PC-3 (cell line): ENCODE results near the gene LRFN5. TPM values are rescaled to one million over a fixed set of nuclear protein-coding genes. Genes with fewer than 3 reads are reported as not detected.
"Not testable (repeated sequence)": the region's sequence is repeated elsewhere in the genome, so short reads cannot be mapped to it uniquely, and the experiment has no call there.

Experiments
- ATAC-seq: fragments of 200-7000 bp; cut with Tn5 transposase; 2 replicates; pipeline ENCODE4 v1.9.1; 2020; ENCODE audit warnings: mild to moderate bottlenecking, moderate library complexity
- BruUV-seq: library from RNA; stranded (reverse); fragments of 400-500 nt; replicated peaks from 2 replicates; lab custom pipeline; 2021; lab: Mats Ljungman, UMichigan
- CTCF ChIA-PET: fragments of 300-600 bp; sonication (Branson Sonifier 250); formaldehyde crosslinking; loops from one replicate; lab custom pipeline; 2022; ENCODE audit warnings: antibody characterized with exemption; lab: Charles Lee
- POLR2A ChIA-PET: fragments of 300-600 bp; sonication (Branson Sonifier 250); formaldehyde crosslinking; loops from one replicate; lab custom pipeline; 2022; ENCODE audit warnings: antibody characterized with exemption; ENCODE audit not compliant: unreplicated experiment; lab: Charles Lee
- DNase-seq: peaks from one replicate; pipeline ENCODE4 v3.0.0-alpha.2; 2015
- H2AFZ ChIP-seq: fragments of 300-600 bp; sonication (generic); 2 replicates; pipeline ENCODE4 v1.6.0; 2016; ENCODE audit warnings: antibody characterized with exemption, low read length
- H3F3A ChIP-seq: fragments of 300-600 bp; sonication (generic); one replicate; pipeline ENCODE4 v1.6.0; 2017; ENCODE audit warnings: antibody characterized with exemption, low read length, control low read depth, mild to moderate bottlenecking; ENCODE audit not compliant: unreplicated experiment
- H3K27ac ChIP-seq: fragments of 300-600 bp; sonication (generic); 2 replicates; pipeline ENCODE4 v1.5.1; 2016; ENCODE audit warnings: mild to moderate bottlenecking, low read length
- H3K27me3 ChIP-seq: fragments of 300-600 bp; sonication (generic); 2 replicates; pipeline ENCODE4 v1.6.1; 2016; ENCODE audit warnings: low read length, mixed read lengths
- H3K36me3 ChIP-seq: fragments of 300-600 bp; sonication (generic); 2 replicates; pipeline ENCODE4 v1.6.1; 2016; ENCODE audit warnings: low read depth, mixed run types, low read length, mixed read lengths
- H3K4me1 ChIP-seq: fragments of 300-600 bp; sonication (generic); 2 replicates; pipeline ENCODE4 v1.5.1; 2016; ENCODE audit warnings: low read length; ENCODE audit not compliant: insufficient read depth
- H3K4me2 ChIP-seq: fragments of 300-600 bp; sonication (generic); 2 replicates; pipeline ENCODE4 v1.6.0; 2016; ENCODE audit warnings: low read length
- H3K4me3 ChIP-seq: fragments of 300-600 bp; sonication (generic); 2 replicates; pipeline ENCODE4 v1.5.1; 2016; ENCODE audit warnings: mild to moderate bottlenecking, low read length, mixed read lengths
- H3K79me2 ChIP-seq: fragments of 300-600 bp; sonication (generic); 2 replicates; pipeline ENCODE4 v1.6.1; 2017; ENCODE audit warnings: low read length, mixed read lengths
- H3K9ac ChIP-seq: fragments of 300-600 bp; sonication (generic); 2 replicates; pipeline ENCODE4 v1.6.0; 2016; ENCODE audit warnings: mild to moderate bottlenecking, low read length
- H3K9me2 ChIP-seq: fragments of 300-600 bp; sonication (generic); replicated peaks from 2 replicates; pipeline ENCODE4 v1.6.1; 2016; ENCODE audit warnings: mixed run types, low read length, mixed read lengths
- H3K9me3 ChIP-seq: fragments of 300-600 bp; sonication (generic); 2 replicates; pipeline ENCODE4 v1.6.1; 2016; ENCODE audit warnings: low read length, mixed read lengths
- H4K20me1 ChIP-seq: fragments of 300-600 bp; sonication (generic); 2 replicates; pipeline ENCODE4 v1.6.1; 2016; ENCODE audit warnings: low read length, mixed read lengths
- CTCF ChIP-seq: fragments of 300-600 bp; sonication (generic); conservative IDR thresholded peaks from 2 replicates; pipeline ENCODE4 v1.5.1; 2017; ENCODE audit warnings: antibody characterized with exemption, low read depth, mild to moderate bottlenecking, low read length
- EZH2 ChIP-seq: fragments of 300-600 bp; sonication (generic); IDR thresholded peaks from one replicate; pipeline ENCODE4 v1.6.1; 2017; ENCODE audit warnings: antibody characterized with exemption, mild to moderate bottlenecking, low read length; ENCODE audit not compliant: unreplicated experiment
- EZH2phosphoT487 ChIP-seq: fragments of 300-600 bp; sonication (generic); IDR thresholded peaks from 2 replicates; pipeline ENCODE4 v1.6.1; 2018; ENCODE audit warnings: mild to moderate bottlenecking, antibody characterized with exemption, low read length, borderline replicate concordance
- intact Hi-C: fragments of 100-400 bp; cut with micrococcal nuclease; formaldehyde crosslinking; loops from 2 replicates; pipeline ENCODE4 v1.9.0; 2023
- total RNA-seq: library from RNA; depleted of rRNA; stranded (reverse); fragments of >200 nt; gene quantifications from 2 replicates; pipeline ENCODE4 v1.2.3, GENCODE V29; 2014

Gene LRFN5
- total RNA-seq, 1 experiment from 2014 or later: not detected

- 0 out of 2 replicates have a peak, but pooled peaks cover 6% of the 10 kb centered on the region for H3K4me1 ChIP-seq
- H3K79me2 ChIP-seq: no peaks in the 10 kb centered on the region
- no peaks in the 10 kb centered on the region for H3F3A ChIP-seq
- intact Hi-C loops: no loop called here
- POLR2A ChIA-PET: no interaction called here
- H3K9me3 ChIP-seq: no peaks in the 10 kb centered on the region
- no peak for ATAC-seq
- H3K4me2 ChIP-seq: no peak overlapping the region
- no peak for DNase-seq
- CTCF ChIA-PET: no interaction called here
- no peaks in the 10 kb centered on the region for H3K27me3 ChIP-seq
- no peak overlapping the region for H3K4me3 ChIP-seq
- H3K36me3 ChIP-seq: no peaks in the 10 kb centered on the region
- no peak overlapping the region for H2AFZ ChIP-seq
- no peaks in the 10 kb centered on the region for H3K9me2 ChIP-seq
- no peaks in the 10 kb centered on the region for H4K20me1 ChIP-seq
- H3K27ac ChIP-seq: no peak overlapping the region
- TF ChIP-seq EZH2: no peak
- no peak for TF ChIP-seq CTCF
- TF ChIP-seq EZH2phosphoT487: no peak
- no TSS peak for BruUV-seq
- H3K9ac ChIP-seq: no peak overlapping the region
Measured at GRCh38 chr14:41905394-41905964, 298.8 kb downstream of the LRFN5 start.

- BruUV-seq, H2AFZ ChIP-seq, ATAC-seq: not testable (repeated sequence)
Measured at GRCh38 chr14:41911155-41911554, 304.5 kb downstream of the LRFN5 start.

GRCh38 chr14:41913398-41913797 is 306.7 kb downstream of the LRFN5 start:
- Histone ChIP-seq H3K9me2 (no peaks in the 10 kb centered on the region), H4K20me1 (no peaks in the 10 kb centered on the region), H3K4me3 (no peak overlapping the region), H3K4me1 (no peaks in the 10 kb centered on the region), H3K9ac (no peak overlapping the region), H3K9me3 (no peaks in the 10 kb centered on the region), H3K4me2 (no peak overlapping the region), H3K27ac (no peak overlapping the region), H3K79me2 (no peaks in the 10 kb centered on the region), H3F3A (no peaks in the 10 kb centered on the region), H3K27me3 (no peaks in the 10 kb centered on the region), H2AFZ (no peak overlapping the region), H3K36me3 (no peaks in the 10 kb centered on the region)
- ChIA-PET CTCF (no interaction called here), POLR2A (no interaction called here)
- ATAC-seq (no peak), DNase-seq (no peak)
- TF ChIP-seq CTCF (no peak), EZH2 (no peak), EZH2phosphoT487 (no peak)
- BruUV-seq: no TSS peak
- intact Hi-C loops: no loop called here

More at GRCh38 chr14:41911155-41911554, 304.5 kb downstream of the LRFN5 start:
- H3K4me1 ChIP-seq, H3K27me3 ChIP-seq, H3K9ac ChIP-seq, CTCF ChIA-PET, H4K20me1 ChIP-seq, H3K9me3 ChIP-seq, DNase-seq, H3F3A ChIP-seq, H3K9me2 ChIP-seq, H3K4me2 ChIP-seq, H3K79me2 ChIP-seq, H3K4me3 ChIP-seq, H3K36me3 ChIP-seq, H3K27ac ChIP-seq, intact Hi-C loops: not testable (repeated sequence)
- POLR2A ChIA-PET: interaction anchor here (0.6 kb wide), 1 partner anchor 105 kb away, joined by 6 read pairs; no protein-coding TSS in a partner anchor
